Activated naive CD4-positive, alpha-beta T cell treated with anti-CD3 and anti-CD28 coated beads, Interleukin-2, amount 50 U/mL, for 72 hours (primary cell): ENCODE results near the gene B4GAT1. TPM values are rescaled to one million over a fixed set of nuclear protein-coding genes. Genes with fewer than 3 reads are reported as not detected.
"Not testable (repeated sequence)": the region's sequence is repeated elsewhere in the genome, so short reads cannot be mapped to it uniquely, and the experiment has no call there.

Source experiments
- ATAC-seq, 2 donors: fragments of 150-1000 bp; cut with Tn5 transposase; 2 replicates each; pipeline ENCODE4 v1.10.0; 2021; ENCODE audit warnings: mild to moderate bottlenecking in 2 of 2, moderate library complexity in 2 of 2
- DNase-seq, 2 donors: peaks; one replicate each; pipeline ENCODE4 v3.0.0; 2021 to 2022; ENCODE audit warnings: low spot score in 2 of 2
- H3K27ac Mint-ChIP-seq, 2 donors: one replicate each; pipeline ENCODE4 v1.8.0; 2022; ENCODE audit warnings: mild to moderate bottlenecking in 2 of 2, mixed read lengths in 2 of 2
- H3K36me3 Mint-ChIP-seq, 2 donors: one replicate each; pipeline ENCODE4 v1.8.0; 2022; ENCODE audit warnings: mixed read lengths in 2 of 2
- H3K9me3 Mint-ChIP-seq, 2 donors: one replicate each; pipeline ENCODE4 v1.8.0; 2022; ENCODE audit warnings: mixed read lengths in 2 of 2
- total RNA-seq, 2 donors: library from RNA; stranded (reverse); gene quantifications; one replicate each; pipeline ENCODE4 v1.2.3, GENCODE V29; 2022

Gene B4GAT1
- total RNA-seq, 2 donors from 2014 or later: 6.5 to 8.9 TPM

DNA sequence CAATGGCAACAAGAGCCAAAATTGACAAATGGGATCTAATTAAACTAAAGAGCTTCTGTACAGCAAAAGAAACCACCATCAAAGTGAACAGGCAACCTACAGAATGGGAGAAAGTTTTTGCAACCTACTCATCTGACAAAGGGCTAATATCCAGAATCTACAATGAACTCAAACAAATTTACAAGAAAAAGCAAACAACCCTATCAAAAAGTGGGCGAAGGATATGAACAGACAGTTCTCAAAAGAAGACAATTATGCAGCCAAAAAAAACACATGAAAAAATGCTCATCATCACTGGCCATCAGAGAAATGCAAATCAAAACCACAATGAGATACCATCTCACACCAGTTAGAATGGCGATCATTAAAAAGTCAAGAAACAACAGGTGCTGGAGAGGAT, 27.1 kb downstream of the B4GAT1 start:
- not testable (repeated sequence) for DNase-seq, ATAC-seq, H3K27ac Mint-ChIP-seq
- Mint-ChIP-seq H3K9me3 (peaks cover 0 to 10% of the 10 kb centered on the region in 2 donors), H3K36me3 (peaks cover 0 to 19% of the 10 kb centered on the region in 2 donors)

DNA sequence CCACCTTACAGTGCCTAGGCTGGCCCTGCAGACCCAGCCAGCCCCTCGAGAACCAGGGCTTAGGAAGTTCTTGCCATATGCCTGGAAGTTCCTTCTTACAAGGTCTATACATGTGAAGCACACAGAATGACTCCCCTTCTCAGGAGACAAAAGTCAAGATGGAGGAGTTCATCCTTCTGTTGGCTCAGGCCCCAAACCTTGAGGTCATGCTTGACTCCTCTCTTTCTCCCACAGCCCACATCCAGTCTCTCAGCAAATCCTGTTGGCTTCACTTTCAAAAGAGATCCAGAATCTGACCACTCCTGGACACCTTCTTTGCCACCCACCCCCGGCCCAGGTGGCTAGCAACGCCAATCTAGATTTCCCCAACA, 28.8 kb downstream of the B4GAT1 start:
- Mint-ChIP-seq H3K9me3 (peaks cover 0 to 10% of the 10 kb centered on the region in 2 donors), H3K36me3 (peaks cover 0 to 19% of the 10 kb centered on the region in 2 donors), H3K27ac (no peak overlapping the region)
- ATAC-seq: no peak
- no peak for DNase-seq

DNA sequence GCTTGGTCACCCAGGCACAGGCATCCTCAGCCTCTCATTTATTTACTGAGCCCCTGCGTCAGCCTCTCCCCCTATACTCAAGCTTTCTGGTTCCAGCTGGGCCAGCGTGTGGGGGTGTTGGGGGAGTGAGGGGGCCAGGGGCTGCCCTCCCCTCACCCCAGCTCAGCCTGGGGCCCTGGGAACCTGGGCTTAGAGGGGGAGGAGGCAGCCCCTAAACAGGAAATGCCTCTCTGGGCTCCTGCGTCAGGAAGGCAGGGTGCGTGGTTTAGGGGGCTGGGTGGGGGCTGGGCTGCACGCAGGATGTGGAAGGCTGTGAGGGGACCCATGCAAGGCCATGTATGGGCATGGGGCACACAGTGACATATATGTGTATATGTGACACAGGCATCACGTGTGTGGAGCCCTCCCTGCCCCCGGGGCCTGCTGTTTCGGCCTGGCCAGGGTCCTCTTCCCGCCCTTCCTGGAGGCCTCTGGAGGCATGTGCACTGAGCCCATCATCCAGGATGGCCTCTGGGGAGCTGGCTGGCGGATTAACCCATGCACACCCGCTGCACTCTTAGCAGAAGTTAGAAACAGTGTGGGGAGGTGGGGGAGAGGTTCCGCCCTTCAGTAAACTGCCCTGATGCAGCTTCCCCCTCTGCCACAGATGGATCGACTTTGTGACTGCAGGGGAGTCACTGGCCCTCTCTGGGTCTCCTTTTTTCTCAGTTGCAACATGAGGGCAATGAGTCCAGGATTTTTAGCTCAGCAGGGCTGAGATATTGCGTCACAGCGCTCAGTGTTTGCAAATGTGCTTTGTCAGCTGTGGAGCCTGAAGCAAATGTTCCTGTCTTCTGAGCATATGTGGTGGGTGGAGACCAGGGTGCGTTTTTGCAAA, 29.5 kb downstream of the B4GAT1 start:
- peaks cover 0 to 10% of the 10 kb centered on the region in 2 donors for H3K9me3 Mint-ChIP-seq
- no peak for DNase-seq
- peaks cover 0 to 19% of the 10 kb centered on the region in 2 donors for H3K36me3 Mint-ChIP-seq
- ATAC-seq: peak; percentile 59 to 72
- peak overlapping the region; percentile 29 to 44 for H3K27ac Mint-ChIP-seq

DNA sequence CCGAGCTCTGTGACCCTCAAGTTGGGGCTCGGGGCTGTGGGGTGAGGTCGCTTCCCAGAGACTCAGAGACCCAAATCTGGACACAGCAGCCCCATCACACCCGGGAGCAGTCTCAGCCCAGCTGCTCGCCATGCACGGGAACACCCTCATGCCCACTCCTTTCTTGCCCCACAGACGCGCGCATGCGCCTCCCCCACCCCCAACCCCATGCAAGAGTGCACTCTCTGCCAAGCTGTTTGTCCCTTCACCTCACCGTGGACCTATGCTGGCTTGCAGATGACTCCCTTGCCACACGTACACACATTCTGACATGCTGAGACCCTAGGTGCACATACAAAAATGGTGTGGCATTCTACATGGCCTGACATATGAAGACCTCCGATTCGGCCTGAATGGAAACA, 30.1 kb downstream of the B4GAT1 start:
- peaks cover 0 to 19% of the 10 kb centered on the region in 2 donors for H3K36me3 Mint-ChIP-seq
- DNase-seq: no peak
- ATAC-seq: peak in 1 of 2 donors; percentile 10
- peak overlapping the region; percentile 29 to 44 for H3K27ac Mint-ChIP-seq
- H3K9me3 Mint-ChIP-seq: peaks cover 0 to 10% of the 10 kb centered on the region in 2 donors

DNA sequence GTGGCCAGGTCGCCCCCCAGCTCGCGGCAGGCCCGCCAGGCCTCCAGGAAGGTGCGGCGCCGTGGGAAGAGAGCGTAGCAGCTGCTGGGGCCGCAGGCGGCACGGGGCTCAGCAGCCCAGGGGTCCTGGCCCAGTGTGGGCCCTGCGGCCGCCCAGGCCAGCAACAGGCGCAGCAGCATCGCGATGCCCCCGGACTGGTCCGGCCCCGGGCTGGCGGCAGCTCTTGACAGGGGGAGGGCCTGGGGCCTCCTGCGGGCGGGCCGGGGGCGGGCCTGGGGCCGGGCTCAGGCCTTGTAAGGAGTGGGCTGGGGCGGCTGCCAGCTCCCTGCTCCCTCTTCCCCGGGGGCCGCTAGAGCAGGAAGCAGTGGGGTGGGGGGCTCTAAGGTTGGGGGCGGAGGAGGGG, 30.6 kb downstream of the B4GAT1 start, which contains the start of gene CD248:
Gene CD248, minus strand, starts transcription at position 196 of the 403 bp plus-strand sequence. Its CDS starts 17 bp downstream, at position 179.
- H3K9me3 Mint-ChIP-seq: peaks cover 0 to 10% of the 10 kb centered on the region in 2 donors
- H3K36me3 Mint-ChIP-seq: peaks cover 0 to 19% of the 10 kb centered on the region in 2 donors
- DNase-seq (no peak), ATAC-seq (no peak)
- peak within 1 kb of the TSS; percentile 29 to 44 for H3K27ac Mint-ChIP-seq

DNA sequence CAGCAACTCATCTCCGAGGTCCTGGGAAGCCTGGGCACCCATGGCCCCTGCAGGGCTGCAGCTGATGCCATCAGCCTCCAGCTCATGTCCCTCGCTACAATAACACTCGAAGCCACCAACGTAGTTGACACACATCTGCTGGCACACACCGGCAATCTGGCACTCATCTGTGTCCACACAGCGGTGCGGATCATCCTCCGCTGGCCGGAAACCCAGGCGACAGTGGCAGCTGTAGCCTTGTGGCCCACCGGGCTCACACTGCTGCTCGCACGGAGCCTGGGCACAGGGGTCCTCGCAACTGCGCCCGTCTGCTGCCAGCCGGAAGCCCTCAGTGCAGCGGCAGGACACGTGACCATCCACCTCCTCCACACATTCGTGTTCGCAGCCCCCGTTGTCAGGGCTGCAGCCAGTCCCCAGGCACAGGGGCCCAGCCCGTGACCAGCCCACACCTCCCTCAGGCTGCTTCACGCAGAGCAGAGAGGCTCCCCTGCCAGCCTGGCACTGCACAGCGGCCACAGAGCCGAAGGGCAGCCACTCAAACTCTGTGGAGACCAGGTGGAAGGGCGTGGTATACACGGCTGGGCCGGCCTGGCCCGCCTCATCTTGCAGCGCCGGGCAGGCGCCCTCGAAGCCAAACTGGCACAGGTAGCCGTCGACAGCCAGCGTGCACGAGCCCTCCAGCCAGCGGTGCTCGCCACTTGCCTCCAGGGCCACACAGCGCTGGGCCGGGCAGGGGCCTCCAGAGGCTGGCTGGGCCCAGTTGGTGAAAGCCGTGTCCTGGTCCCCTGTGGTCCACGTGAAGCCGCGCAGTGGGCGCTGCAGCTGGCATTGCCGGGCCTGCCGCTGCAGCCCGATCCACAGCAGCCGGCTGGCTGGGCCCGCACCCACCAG, 31.3 kb downstream of the B4GAT1 start:
- Mint-ChIP-seq H3K27ac (no peak overlapping the region), H3K9me3 (peaks cover 0 to 10% of the 10 kb centered on the region in 2 donors), H3K36me3 (peaks cover 0 to 19% of the 10 kb centered on the region in 2 donors)
- no peak for DNase-seq
- ATAC-seq: no peak

DNA sequence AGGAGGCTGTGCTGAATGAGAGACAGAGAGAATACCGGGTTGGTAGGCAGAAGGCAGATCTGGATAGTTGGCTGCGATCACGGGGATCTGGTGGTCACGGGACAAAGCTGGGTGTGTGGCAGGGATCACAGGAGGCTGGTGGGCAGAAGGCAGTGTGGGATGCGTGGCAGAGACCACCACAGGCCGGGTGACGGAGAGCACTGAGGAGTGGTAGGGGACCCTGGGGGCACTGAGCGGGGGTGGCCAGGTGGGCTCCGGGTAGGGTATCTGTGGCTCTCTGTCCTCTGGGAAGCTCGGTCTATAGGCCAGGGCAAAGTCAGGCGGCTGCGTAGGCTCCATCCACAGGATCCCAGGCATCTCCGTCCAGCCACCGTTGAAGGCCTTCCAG, 31.9 kb downstream of the B4GAT1 start:
- H3K9me3 Mint-ChIP-seq: peaks cover 0 to 10% of the 10 kb centered on the region in 2 donors
- ATAC-seq (no peak), DNase-seq (no peak)
- H3K36me3 Mint-ChIP-seq: peaks cover 0 to 19% of the 10 kb centered on the region in 2 donors
- H3K27ac Mint-ChIP-seq: peak overlapping the region in 1 of 2 donors; percentile 6

DNA sequence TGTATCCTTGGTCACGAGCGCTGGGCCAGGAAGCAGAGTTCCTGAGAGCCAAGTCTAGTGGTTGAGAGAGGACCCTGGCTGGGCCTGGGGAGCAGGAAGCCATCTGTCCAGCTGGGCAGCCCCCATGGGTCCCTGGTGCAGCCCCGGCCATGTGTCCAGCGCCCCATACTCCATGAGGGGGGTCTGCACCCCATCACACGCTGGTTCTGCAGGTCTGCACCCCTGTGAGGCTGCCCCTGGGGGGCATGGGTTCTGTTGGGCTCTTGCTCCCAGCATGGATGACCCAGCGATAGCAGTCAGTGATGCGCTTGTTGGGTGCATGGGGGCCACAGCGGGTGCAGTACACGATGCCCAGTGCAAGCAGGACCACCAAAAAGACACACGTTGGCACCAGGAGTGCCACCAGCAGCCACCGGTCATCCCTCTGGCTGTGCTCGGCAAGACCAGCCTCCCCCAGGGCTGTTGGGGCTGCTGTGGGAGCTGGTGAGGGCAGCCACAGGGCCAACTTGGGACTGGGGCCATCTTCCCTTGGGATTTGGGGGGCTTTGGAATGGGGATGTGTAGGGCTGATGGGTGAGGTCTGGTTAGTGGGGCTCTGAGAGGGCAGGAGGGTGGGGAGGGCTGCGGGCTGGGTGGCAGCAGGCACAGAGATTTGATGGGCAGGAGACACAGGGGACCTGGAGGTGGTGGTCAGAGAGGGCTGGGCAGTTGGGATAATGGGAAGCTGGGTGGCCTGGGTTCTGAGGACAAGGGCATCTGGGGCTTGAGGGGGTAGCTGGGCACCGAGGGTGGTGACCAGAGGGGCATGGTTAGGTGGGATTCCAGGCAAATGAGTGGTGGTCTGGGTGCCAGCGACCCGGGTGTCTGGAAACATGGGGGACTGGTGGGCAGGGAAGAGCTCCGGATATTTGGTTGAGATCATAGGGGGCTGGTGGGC, 32.6 kb downstream of the B4GAT1 start:
- ATAC-seq: no peak
- no peak for DNase-seq
- Mint-ChIP-seq H3K27ac (peak overlapping the region in 1 of 2 donors; percentile 6), H3K9me3 (peaks cover 0 to 10% of the 10 kb centered on the region in 2 donors), H3K36me3 (peaks cover 0 to 14% of the 10 kb centered on the region in 2 donors)

DNA sequence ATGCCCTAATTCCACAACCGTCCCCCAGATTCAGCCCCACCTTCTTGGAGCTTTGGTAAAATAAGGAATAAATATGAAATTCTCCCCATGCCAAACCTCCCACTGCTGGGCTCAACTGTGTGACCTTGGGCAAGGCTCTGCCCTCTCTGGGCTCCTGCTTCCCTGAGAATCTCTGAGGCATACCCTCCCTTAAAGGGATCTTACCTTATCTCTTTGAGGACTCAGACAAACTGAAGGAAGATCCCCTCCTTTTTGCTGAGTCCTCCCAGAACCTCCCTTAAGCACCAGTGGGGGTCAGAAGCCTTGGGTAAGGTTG, 33.3 kb downstream of the B4GAT1 start:
- H3K36me3 Mint-ChIP-seq: peaks cover 0 to 7% of the 10 kb centered on the region in 2 donors
- DNase-seq: no peak
- ATAC-seq: no peak
- H3K9me3 Mint-ChIP-seq: peaks cover 0 to 6% of the 10 kb centered on the region in 2 donors
- H3K27ac Mint-ChIP-seq: no peak overlapping the region

DNA sequence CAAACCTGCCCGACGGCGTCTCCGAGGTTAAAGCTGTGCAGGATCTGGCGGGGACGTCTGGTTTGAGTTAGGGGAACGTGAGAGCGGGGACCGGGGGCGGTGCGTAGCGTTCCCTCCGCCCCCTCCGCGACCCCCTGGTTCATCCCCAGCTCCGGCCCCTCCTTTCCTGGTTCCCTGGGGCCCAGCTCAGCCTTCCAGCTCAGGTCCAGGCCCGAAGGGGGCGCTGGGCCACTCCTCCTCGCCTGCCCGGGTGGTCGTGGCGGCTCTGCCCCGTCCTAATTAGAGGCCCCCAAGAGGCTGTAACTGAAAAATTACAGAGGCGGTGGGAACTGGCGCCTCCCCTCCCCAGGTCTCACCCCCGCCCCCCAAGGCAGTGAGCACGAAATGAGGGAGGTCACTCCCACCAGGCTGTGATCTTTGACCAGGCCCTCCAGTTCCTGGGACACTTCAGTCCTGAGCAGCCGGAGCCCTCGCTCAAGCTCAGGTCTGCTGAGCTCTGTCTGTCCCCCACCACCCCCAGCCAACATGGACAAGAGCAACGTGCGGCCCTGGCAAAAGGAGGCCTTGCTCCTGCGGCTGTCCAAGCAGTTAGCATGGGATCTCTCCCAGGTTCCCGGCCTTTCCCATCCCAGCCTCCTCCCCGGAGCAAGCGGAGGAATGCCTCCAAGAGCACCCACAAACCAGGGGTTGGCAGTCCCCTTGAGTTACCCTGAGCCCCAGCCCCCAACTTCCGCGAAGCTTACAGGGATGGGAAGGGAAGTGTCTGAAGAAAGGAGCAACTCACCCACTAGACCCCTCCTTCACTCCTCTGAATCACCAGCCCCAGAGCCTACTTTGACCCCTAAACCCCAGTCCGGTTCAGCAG, 33.9 kb downstream of the B4GAT1 start:
- ATAC-seq (no peak), DNase-seq (no peak)
- peak overlapping the region in 1 of 2 donors; percentile 77 for H3K27ac Mint-ChIP-seq
- peaks cover 0 to under 1% of the 10 kb centered on the region in 2 donors for H3K9me3 Mint-ChIP-seq
- peaks cover 0 to under 1% of the 10 kb centered on the region in 2 donors for H3K36me3 Mint-ChIP-seq

DNA sequence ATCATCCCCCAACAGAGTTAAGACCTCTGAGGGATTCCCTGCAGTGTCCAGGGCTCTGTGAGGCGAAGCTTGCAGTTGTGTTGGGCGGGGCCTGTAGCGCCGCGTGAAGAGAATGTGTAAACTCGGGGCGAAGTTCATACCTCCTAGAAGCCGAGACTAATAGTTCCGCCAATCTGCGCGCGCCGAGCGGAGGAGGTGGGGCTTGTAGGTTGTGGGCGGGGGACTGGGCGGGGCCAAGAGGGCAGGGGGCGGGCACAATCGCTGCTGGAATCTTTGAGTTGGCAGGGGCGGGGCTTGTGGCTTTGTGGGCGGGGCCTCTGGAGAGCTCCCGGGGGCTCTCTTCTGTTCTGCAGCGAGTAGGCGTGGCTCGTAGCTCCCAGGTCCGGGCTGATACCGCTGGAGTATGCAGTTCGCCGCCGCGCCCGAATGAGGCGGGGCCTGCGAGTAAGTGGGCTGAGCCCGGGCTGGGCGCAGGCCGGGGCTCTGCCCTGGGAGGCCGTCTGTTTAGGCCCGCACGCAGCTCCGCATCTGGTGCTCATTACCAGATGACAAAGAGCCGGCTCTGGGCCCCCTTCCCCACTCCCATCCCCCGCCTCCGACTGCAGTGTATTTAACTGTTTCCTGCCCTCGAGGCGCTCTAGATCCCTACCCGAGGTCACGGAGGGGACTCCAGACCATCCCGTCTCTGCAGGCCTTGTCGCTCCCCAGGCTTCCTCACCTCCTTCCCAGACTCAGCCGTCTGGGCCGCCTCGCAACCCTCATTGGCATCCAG, 34.7 kb downstream of the B4GAT1 start:
- H3K27ac Mint-ChIP-seq: peak overlapping the region; percentile 77 to 96
- ATAC-seq (peak; percentile 75 to 76), DNase-seq (peak; percentile 92 to 93)
- no peaks in the 10 kb centered on the region for H3K36me3 Mint-ChIP-seq
- no peaks in the 10 kb centered on the region for H3K9me3 Mint-ChIP-seq

DNA sequence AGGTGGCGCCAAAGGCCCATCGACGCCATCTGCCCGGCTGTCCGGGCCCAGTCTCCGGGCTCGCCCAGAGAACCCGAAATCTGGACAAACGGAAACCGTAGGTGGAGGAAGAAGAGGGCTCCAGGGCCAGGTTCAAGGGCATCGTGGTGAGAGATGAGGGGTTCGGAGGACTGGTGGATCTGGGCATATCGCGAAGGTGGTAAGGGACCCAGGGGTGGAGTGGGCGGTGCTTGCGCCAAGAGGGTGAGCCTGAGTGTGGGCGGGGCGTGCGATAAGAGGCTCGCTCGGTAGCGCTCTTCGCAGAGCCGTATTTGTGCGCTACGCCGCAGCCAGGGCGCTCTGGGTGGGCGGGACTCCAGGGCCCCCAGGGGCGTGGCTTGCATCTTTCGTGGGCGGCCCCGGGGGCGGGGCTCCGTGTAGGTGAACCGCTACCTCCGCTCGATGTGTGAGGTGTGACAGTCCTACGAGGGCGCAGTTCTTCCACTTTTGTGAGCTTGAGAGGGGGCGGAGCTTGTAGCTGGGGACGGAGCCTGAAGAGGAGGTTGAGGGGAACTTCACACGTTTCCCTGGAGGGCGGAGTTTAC, 35.4 kb downstream of the B4GAT1 start:
- no peaks in the 10 kb centered on the region for H3K36me3 Mint-ChIP-seq
- peak; percentile 78 to 82 for ATAC-seq

DNA sequence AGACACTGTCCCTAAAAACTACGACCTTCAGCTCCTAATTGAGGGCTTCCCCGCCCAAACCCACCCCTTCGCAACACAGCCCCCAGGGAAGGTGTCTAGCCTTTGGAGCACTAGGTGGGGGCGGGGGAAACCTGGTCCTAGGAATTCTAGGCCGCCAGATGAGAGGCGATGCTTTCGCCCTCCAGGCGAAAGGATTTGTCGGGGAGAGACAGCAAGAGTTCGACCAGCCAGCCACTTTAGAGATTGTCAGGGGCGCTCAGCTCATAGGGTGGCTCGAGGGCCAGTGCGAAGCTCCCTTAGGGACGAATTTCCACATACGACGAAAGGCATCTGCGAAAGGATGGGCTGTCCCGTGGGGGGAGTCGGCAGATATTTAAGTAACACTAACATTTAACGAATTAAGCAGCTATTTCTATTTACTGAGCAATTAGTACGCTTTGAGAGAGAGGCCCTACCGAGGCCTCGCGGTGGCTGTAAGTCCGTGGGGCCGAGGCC, 35.9 kb downstream of the B4GAT1 start:
- DNase-seq (no peak), ATAC-seq (no peak)
- H3K9me3 Mint-ChIP-seq: no peaks in the 10 kb centered on the region
- H3K27ac Mint-ChIP-seq: peak overlapping the region; percentile 77 to 89
- H3K36me3 Mint-ChIP-seq: no peaks in the 10 kb centered on the region

More for the DNA sequence above, 35.4 kb downstream of the B4GAT1 start:
- Mint-ChIP-seq H3K9me3 (no peaks in the 10 kb centered on the region), H3K27ac (peak overlapping the region; percentile 77 to 96)
- peak; percentile 93 to 99 for DNase-seq

DNA sequence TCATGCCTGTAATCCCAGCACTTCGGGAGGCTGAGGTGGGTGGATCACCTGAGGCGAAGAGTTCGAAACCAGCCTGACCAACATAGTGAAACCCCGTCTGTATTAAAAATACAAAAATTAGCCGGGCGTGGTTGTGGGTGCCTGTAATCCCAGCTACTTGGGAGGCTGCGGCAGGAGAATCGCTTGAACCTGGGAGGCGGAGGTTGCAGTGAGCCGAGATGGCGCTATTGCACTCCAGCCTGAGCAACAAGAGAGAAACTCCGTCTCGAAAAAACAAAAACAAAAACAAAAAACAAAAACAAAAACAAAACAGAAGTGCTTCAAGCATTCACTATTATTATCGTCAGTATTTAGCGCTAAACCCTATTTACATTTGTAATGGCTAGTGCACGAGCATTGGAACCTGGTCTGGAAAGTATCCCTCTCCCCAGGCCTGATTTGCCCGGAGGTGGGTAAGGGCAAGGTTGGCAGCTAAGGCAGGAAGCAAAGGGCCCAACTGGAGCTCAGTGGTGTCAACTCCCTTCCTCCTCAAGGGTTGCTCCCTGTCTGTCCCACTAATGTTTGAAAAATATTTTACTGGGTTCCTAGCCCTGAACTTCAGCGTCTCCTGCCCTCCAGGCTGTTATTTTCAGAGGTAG, 36.5 kb downstream of the B4GAT1 start:
- H3K36me3 Mint-ChIP-seq, ATAC-seq, H3K9me3 Mint-ChIP-seq, H3K27ac Mint-ChIP-seq, DNase-seq: not testable (repeated sequence)
